ENCODE data around the gene HTR1D.

GRCh38 chr1:23168079-23168444, 49.2 kb downstream of the HTR1D start:
- TF ChIP-seq CTCF (IDR thresholded peaks at IDR 0.05; ENCODE audit: insufficient read depth, low read length) = no peak
- TF ChIP-seq POLR2AphosphoS5 (IDR thresholded peaks at IDR 0.05; ENCODE audit: low read depth) = no peak
- no peak for TF ChIP-seq GABPA (IDR thresholded peaks at IDR 0.05; ENCODE audit: low read depth)
